CD4-positive, alpha-beta T cell treated with Interleukin-10 for 1 hour (primary cell): ENCODE data around the gene FAM216A.
"Not testable (repeated sequence)": the region's sequence is repeated elsewhere in the genome, so short reads cannot be mapped to it uniquely, and the experiment has no call there.

ENCODE experiments used
- DNase-seq: peaks from one replicate; pipeline ENCODE4 v3.0.0-alpha.2; 2020

The FAM216A gene

GRCh38 chr12:110468214-110469048 is at the start of gene FAM216A, which contains the start of gene GPN3:
TSS of gene FAM216A (plus strand) at chr12:110468845. CDS start at chr12:110468876, 31 bp downstream.
TSS of gene GPN3 (minus strand) at chr12:110468257. CDS start at chr12:110468203, 54 bp downstream.
- DNase-seq: peak; percentile 97

GRCh38 chr12:110420644-110421043 is 48.0 kb upstream of the FAM216A start:
- not testable (repeated sequence) for DNase-seq

GRCh38 chr12:110421159-110421661 is 47.4 kb upstream of the FAM216A start:
- DNase-seq: no peak

- DNase-seq: no peak
Observed at GRCh38 chr12:110421701-110422100, 46.9 kb upstream of the FAM216A start.

- DNase-seq: no peak
Observed at GRCh38 chr12:110424237-110424636, 44.4 kb upstream of the FAM216A start.

- DNase-seq: no peak
Observed at GRCh38 chr12:110426406-110426805, 42.2 kb upstream of the FAM216A start.

GRCh38 chr12:110429676-110430075 is 39.0 kb upstream of the FAM216A start:
- DNase-seq: not testable (repeated sequence)

GRCh38 chr12:110431957-110432587 is 36.6 kb upstream of the FAM216A start:
- DNase-seq: no peak

- no peak for DNase-seq
Observed at GRCh38 chr12:110436231-110436630, 32.4 kb upstream of the FAM216A start.

GRCh38 chr12:110444455-110444854 is 24.2 kb upstream of the FAM216A start:
- DNase-seq: no peak

GRCh38 chr12:110449799-110450497 is 18.7 kb upstream of the FAM216A start, which contains the start of gene ARPC3:
TSS of gene ARPC3 (minus strand) at chr12:110450337. CDS start at chr12:110450260, 77 bp downstream.
- peak; percentile 95 for DNase-seq

- DNase-seq: no peak
Observed at GRCh38 chr12:110451263-110451662, 17.4 kb upstream of the FAM216A start.

- DNase-seq: no peak
Observed at GRCh38 chr12:110453569-110454296, 14.9 kb upstream of the FAM216A start.

GRCh38 chr12:110458756-110459155 is 9.9 kb upstream of the FAM216A start:
- DNase-seq: no peak

- DNase-seq: not testable (repeated sequence)
Observed at GRCh38 chr12:110461189-110461588, 7.5 kb upstream of the FAM216A start.

- no peak for DNase-seq
Observed at GRCh38 chr12:110465024-110465423, 3.6 kb upstream of the FAM216A start.

GRCh38 chr12:110465765-110466164 is 2.9 kb upstream of the FAM216A start:
- DNase-seq: not testable (repeated sequence)

GRCh38 chr12:110466791-110467190 is 1.9 kb upstream of the FAM216A start:
- no peak for DNase-seq

- DNase-seq: no peak
Observed at GRCh38 chr12:110467847-110468213, 815 bp upstream of the FAM216A start.

- no peak for DNase-seq
Observed at GRCh38 chr12:110475426-110475825, 6.8 kb downstream of the FAM216A start.

GRCh38 chr12:110498984-110499706 is 30.5 kb downstream of the FAM216A start:
- no peak for DNase-seq

- DNase-seq: peak; percentile 50
Observed at GRCh38 chr12:110501399-110501751, 32.7 kb downstream of the FAM216A start.
